ENCODE data around the gene PIP.
"Not testable (repeated sequence)": the region's sequence is repeated elsewhere in the genome, so short reads cannot be mapped to it uniquely, and the experiment has no call there.

Gene PIP

GRCh38 chr7:143180771-143181170 lies 48.9 kb downstream of the PIP start:
- not testable (repeated sequence) for DNase-seq

DNA sequence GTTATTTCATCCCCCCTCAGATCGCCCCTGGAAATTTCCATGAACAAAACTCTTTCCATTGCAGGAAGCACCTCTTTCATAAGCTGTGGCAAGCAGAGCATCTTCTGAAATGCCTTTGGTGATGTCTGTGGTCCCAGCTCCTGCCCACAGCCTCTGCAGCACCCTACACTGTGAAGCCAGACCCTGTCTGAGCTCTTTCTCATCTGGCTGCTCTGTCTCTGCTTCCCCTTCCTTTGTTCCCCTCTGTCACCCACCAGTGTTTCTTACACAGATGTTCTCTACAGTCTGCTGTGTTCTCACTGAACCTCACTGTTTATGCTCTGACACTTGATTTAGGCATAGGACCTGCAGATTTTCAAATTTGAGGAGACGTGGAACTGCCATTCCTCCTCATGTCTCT lies 49.5 kb downstream of the PIP start:
- no peak for DNase-seq

DNA sequence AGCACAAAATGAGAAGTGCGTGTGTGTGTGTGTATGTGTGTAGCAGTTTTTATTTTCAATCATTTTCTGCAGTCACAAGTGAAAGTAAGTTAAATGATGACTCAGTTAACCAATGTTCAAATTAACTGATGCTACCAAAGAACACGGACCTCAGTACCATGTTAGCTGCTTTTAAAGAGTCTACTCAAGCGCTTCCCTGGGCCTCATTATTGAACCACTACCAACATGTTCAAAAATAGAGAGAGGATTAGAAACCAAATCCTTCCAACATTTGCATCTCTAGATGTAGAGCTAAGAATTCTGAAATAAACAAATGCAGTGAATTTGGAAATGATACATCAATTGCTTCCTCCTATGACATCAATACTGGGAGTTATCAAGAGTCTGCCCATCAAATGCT lies 51.1 kb downstream of the PIP start, which contains the start of gene TAS2R39:
TSS of gene TAS2R39 (plus strand) at position 396 of the 400 bp plus-strand sequence. CDS start at position 396, 0 bp downstream.
- no peak for DNase-seq

DNA sequence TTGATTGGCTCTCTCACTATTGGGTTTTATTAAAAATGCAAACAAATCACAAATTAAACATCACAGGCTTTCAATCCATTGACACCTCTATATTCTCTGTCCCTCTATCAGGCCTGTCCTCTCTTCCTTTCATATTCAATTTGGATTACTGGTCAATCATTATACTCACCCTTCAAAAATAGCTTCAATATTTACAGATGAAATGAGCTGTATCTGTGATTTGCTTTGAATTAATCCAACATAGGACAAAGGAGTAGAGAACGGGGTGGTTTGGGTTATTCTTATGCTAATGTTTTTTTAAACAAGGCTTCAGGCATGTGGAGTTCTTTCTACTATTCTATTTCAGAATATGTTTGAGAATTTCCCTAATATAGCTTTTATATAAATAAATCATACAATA lies 53.7 kb downstream of the PIP start:
- no peak for DNase-seq

DNA sequence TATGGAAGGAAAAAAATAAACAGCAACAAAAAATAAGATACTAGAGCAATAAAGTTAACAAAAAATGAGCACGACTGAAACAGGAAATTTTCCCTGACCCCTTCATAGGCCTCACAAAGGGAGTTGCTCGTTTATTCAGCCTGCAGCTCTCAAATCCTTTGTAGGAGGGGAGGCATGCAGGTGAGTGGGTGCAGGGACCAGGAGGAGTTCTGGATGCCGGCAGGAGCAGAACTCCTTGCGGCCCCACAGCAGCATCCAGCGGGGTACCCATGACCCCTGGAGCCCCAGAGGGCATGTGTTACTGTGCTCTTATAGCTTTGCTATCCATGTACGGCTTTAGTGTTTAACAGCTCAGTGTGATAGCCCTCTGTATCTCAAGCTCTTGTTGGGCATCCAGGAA lies 57.1 kb downstream of the PIP start:
- DNase-seq: no peak

All from stimulated activated CD4-positive, alpha-beta T cell treated with anti-CD3 and anti-CD28 coated beads, Interleukin-2, amount 100 ng/mL, for 24 hours (primary cell).